PC-9 (cell line): Measurements from ENCODE around the gene USH1C. TPM values are rescaled to one million over a fixed set of nuclear protein-coding genes. Genes with fewer than 3 reads are reported as not detected.

Experiments
- BruUV-seq: library from RNA; stranded (reverse); fragments of 400-500 nt; replicated peaks from 2 replicates; lab custom pipeline; 2021; lab: Mats Ljungman, UMichigan
- CTCF ChIA-PET: fragments of 300-600 bp; sonication (Branson Sonifier 250); formaldehyde crosslinking; loops from one replicate; lab custom pipeline; 2022; ENCODE audit warnings: antibody characterized with exemption; lab: Charles Lee
- POLR2A ChIA-PET: fragments of 300-600 bp; sonication (Branson Sonifier 250); formaldehyde crosslinking; loops from one replicate; lab custom pipeline; 2022; ENCODE audit warnings: antibody characterized with exemption; ENCODE audit not compliant: unreplicated experiment; lab: Charles Lee
- DNase-seq, 2 experiments: peaks; one replicate each; pipeline versions ENCODE4 v3.0.0 to v3.0.0-alpha.2; 2015 to 2022; ENCODE audit warnings: mixed read lengths in 1 of 2
- H2AFZ ChIP-seq: fragments of 200-600 bp; sonication (generic); 2 replicates; pipeline ENCODE4 v1.8.1; 2017; ENCODE audit warnings: antibody characterized with exemption
- H3F3A ChIP-seq: fragments of 200-600 bp; sonication (generic); 2 replicates; pipeline ENCODE4 v1.8.1; 2017; ENCODE audit warnings: antibody characterized with exemption, mild to moderate bottlenecking, low read depth; ENCODE audit not compliant: insufficient read depth
- H3K27ac ChIP-seq: fragments of 200-600 bp; sonication (generic); 2 replicates; pipeline ENCODE4 v1.6.1; 2016; ENCODE audit warnings: mixed run types
- H3K27me3 ChIP-seq: fragments of 200-600 bp; sonication (generic); 2 replicates; pipeline ENCODE4 v1.6.1; 2016; ENCODE audit warnings: low read depth, mixed run types; ENCODE audit not compliant: insufficient read depth
- H3K36me3 ChIP-seq: fragments of 200-600 bp; sonication (generic); 2 replicates; pipeline ENCODE4 v1.6.1; 2016; ENCODE audit warnings: low read depth, mixed run types
- H3K4me1 ChIP-seq: fragments of 200-600 bp; sonication (generic); replicated peaks from 2 replicates; pipeline ENCODE4 v1.6.1; 2016; ENCODE audit warnings: mixed run types; ENCODE audit not compliant: insufficient read depth
- H3K4me2 ChIP-seq: fragments of 200-600 bp; sonication (generic); 2 replicates; pipeline ENCODE4 v1.6.1; 2017; ENCODE audit warnings: mixed run types
- H3K4me3 ChIP-seq: fragments of 200-600 bp; sonication (generic); 2 replicates; pipeline ENCODE4 v1.6.1; 2016; ENCODE audit warnings: mixed run types
- H3K79me2 ChIP-seq: fragments of 200-600 bp; sonication (generic); 2 replicates; pipeline ENCODE4 v1.6.1; 2017; ENCODE audit warnings: low read depth, mixed run types
- H3K9me2 ChIP-seq: fragments of 200-600 bp; sonication (generic); 2 replicates; pipeline ENCODE4 v1.8.1; 2017; ENCODE audit warnings: mild to moderate bottlenecking; ENCODE audit not compliant: insufficient read depth
- H3K9me3 ChIP-seq: fragments of 200-600 bp; sonication (generic); 2 replicates; pipeline ENCODE4 v1.8.1; 2016; ENCODE audit warnings: low read depth; ENCODE audit not compliant: insufficient read depth
- H4K20me1 ChIP-seq: fragments of 200-600 bp; sonication (generic); 2 replicates; pipeline ENCODE4 v1.8.1; 2017; ENCODE audit not compliant: insufficient read depth
- EZH2 ChIP-seq: fragments of 200-600 bp; sonication (generic); IDR thresholded peaks from 2 replicates; pipeline ENCODE4 v1.8.0; 2017; ENCODE audit warnings: antibody characterized with exemption, low read depth
- intact Hi-C: fragments of 100-400 bp; cut with micrococcal nuclease; formaldehyde crosslinking; loops from one replicate; pipeline ENCODE4 v1.10.0; 2022; ENCODE audit not compliant: unreplicated experiment
- total RNA-seq: library from RNA; stranded (reverse); gene quantifications from 2 replicates; pipeline ENCODE4 v1.2.3, GENCODE V29; 2021
- TF ChIP-seq, protein P1 (sequence below): fragments of 200-600 bp; sonication (generic); conservative IDR thresholded peaks from 2 replicates; pipeline ENCODE4 v1.6.1; 2017; ENCODE audit warnings: mixed run types, antibody characterized with exemption, mild to moderate bottlenecking, moderate library complexity

Gene USH1C
- total RNA-seq, 1 experiment from 2014 or later = not detected

DNA sequence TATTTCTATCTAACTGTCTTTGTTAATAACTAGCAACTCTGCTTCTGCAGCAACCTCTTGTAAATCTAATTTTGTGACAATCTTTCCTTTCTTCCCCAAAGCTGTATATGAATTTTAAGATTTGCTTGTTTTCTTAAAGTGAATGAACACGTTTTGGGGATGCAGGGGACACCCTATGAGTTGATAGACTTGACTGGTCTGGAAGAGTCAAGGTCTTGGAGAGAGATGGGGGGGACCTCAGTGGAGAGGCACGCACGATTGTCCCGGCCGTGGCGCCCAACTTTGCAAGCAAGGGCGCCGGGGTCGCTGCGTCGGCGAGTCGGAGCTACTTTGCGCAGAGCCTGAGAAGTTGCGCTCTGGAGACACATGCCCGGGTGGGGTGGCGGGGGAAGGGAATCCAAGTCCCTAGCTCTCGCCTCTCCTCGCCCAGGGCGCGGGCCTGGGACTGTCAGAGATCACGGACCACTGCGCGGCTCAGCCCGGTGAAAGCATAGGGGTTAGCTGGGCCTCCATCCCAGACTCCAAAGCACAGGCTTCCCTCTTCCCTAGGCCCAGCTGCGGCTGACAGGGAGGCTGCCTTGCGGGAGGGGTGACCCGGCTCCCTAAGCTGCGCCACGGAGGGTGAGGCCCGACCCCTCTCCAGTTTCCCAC, 68.4 kb downstream of the USH1C start:
- H3K27ac ChIP-seq = no peak overlapping the region
- no TSS peak for BruUV-seq
- no peaks in the 10 kb centered on the region for H3F3A ChIP-seq
- intact Hi-C loops = no loop called here
- H4K20me1 ChIP-seq = no peaks in the 10 kb centered on the region
- CTCF ChIA-PET = no interaction called here
- POLR2A ChIA-PET = no interaction called here
- H3K27me3 ChIP-seq = peaks cover 78% of the 10 kb centered on the region
- no peak overlapping the region for H3K4me2 ChIP-seq
- no peaks in the 10 kb centered on the region for H3K9me3 ChIP-seq
- H3K9me2 ChIP-seq = no peaks in the 10 kb centered on the region
- H3K36me3 ChIP-seq = no peaks in the 10 kb centered on the region
- no peak for DNase-seq
- no peaks in the 10 kb centered on the region for H3K79me2 ChIP-seq
- H3K4me1 ChIP-seq = no peaks in the 10 kb centered on the region
- no peak overlapping the region for H3K4me3 ChIP-seq
- no peak overlapping the region for H2AFZ ChIP-seq
- TF ChIP-seq, protein P1, sequence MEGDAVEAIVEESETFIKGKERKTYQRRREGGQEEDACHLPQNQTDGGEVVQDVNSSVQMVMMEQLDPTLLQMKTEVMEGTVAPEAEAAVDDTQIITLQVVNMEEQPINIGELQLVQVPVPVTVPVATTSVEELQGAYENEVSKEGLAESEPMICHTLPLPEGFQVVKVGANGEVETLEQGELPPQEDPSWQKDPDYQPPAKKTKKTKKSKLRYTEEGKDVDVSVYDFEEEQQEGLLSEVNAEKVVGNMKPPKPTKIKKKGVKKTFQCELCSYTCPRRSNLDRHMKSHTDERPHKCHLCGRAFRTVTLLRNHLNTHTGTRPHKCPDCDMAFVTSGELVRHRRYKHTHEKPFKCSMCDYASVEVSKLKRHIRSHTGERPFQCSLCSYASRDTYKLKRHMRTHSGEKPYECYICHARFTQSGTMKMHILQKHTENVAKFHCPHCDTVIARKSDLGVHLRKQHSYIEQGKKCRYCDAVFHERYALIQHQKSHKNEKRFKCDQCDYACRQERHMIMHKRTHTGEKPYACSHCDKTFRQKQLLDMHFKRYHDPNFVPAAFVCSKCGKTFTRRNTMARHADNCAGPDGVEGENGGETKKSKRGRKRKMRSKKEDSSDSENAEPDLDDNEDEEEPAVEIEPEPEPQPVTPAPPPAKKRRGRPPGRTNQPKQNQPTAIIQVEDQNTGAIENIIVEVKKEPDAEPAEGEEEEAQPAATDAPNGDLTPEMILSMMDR = no peak
- TF ChIP-seq EZH2 = no peak

DNA sequence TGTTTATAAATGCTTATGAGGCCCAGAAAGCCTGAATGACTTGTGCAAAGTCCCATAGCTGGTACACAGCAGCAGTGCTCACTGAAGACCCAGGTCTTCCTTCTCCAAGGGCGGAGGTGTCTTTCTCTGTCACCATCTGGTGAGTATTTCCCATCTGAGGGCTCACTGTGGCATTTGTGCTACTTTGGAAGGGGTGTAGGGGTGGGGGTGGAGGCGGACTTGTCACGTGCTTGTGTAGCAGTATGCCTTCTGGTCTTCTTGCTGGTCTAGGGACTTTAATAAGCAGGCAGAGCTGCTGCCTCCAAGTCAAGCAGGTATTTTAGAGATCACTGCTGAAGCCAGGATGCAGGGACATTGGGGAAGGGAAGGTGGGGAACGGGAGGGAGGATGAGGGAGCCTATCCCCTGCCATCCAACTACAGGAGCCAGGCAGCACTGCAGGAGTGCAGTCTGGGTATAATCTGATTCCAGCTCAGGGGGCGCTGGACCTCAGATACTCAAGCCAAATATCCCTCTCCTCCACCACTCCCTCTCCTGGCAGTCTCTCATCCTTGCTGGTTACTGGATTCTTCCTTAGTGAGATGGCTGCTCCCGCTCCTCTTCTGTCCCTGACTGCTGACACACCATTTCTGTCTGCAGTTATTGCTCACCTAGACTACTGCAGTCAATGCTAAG, 71.0 kb downstream of the USH1C start:
- no peaks in the 10 kb centered on the region for H3K79me2 ChIP-seq
- no peaks in the 10 kb centered on the region for H3K9me2 ChIP-seq
- H3K36me3 ChIP-seq = no peaks in the 10 kb centered on the region
- H3F3A ChIP-seq = no peaks in the 10 kb centered on the region
- ChIA-PET POLR2A (no interaction called here), CTCF (no interaction called here)
- H3K27ac ChIP-seq = no peak overlapping the region
- no TSS peak for BruUV-seq
- intact Hi-C loops = no loop called here
- no peaks in the 10 kb centered on the region for H4K20me1 ChIP-seq
- TF ChIP-seq, protein P1 = peak; percentile 46; the same call in 1 of the 2 replicates
- no peak for TF ChIP-seq EZH2
- no peaks in the 10 kb centered on the region for H3K9me3 ChIP-seq
- H2AFZ ChIP-seq = no peak overlapping the region
- peaks cover 77% of the 10 kb centered on the region for H3K27me3 ChIP-seq
- H3K4me1 ChIP-seq = no peaks in the 10 kb centered on the region
- no peak overlapping the region for H3K4me3 ChIP-seq
- no peak overlapping the region for H3K4me2 ChIP-seq
- DNase-seq = no peak

DNA sequence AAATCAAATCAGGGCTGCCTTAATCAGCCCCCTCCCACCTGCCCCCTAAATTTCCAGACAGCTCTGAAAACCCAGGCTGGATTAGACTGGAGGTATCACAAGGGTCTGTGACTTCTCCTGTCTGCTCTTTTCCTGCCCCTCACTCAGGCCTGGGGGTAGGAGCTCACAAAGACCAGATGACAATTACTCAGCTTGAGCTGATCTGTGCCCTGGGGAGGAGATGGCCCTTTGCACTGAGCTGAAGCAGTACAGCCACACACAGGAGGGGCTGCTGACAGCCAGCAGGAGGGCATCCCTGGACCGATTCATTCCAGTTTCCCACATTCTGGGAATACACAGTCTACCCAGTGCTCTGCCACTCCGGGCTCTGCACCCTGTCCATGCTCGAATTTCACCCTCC, 71.7 kb downstream of the USH1C start:
- intact Hi-C loops = no loop called here
- DNase-seq = no peak
- H3K4me2 ChIP-seq = no peak overlapping the region
- ChIA-PET POLR2A (no interaction called here), CTCF (no interaction called here)
- H3K9me3 ChIP-seq = no peaks in the 10 kb centered on the region
- H3K27me3 ChIP-seq = peaks cover 77% of the 10 kb centered on the region
- H4K20me1 ChIP-seq = no peaks in the 10 kb centered on the region
- H3K79me2 ChIP-seq = no peaks in the 10 kb centered on the region
- H3K9me2 ChIP-seq = no peaks in the 10 kb centered on the region
- no peaks in the 10 kb centered on the region for H3F3A ChIP-seq
- H3K27ac ChIP-seq = no peak overlapping the region
- TF ChIP-seq, protein P1 = no peak
- no peak for TF ChIP-seq EZH2
- H3K36me3 ChIP-seq = no peaks in the 10 kb centered on the region
- no peak overlapping the region for H3K4me3 ChIP-seq
- no peak overlapping the region for H2AFZ ChIP-seq
- no TSS peak for BruUV-seq
- H3K4me1 ChIP-seq = no peaks in the 10 kb centered on the region
